ENCODE results near the gene STX8.
"Not testable (repeated sequence)": the region's sequence is repeated elsewhere in the genome, so short reads cannot be mapped to it uniquely, and the experiment has no call there.

STX8 gene

DNA sequence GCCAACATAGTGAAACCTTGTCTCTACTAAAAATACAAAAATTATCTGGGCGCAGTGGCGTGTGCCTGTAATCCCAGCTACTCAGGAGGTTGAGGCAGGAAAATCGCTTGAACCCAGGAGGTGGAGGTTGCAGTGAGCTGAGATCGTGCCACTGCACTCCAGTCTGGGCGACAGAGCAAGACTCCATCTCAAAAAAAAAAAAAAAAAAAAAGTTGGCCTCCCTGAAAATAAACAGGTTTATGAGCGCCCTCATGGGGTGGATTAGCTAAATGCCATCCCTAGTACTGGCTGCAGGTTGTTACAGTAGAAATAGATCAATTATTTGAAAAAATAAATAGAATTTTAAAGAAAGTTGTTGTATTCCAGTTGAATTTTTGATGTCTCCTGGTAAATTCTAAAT, 20.9 kb downstream of the STX8 start:
- DNase-seq: not testable (repeated sequence)

DNA sequence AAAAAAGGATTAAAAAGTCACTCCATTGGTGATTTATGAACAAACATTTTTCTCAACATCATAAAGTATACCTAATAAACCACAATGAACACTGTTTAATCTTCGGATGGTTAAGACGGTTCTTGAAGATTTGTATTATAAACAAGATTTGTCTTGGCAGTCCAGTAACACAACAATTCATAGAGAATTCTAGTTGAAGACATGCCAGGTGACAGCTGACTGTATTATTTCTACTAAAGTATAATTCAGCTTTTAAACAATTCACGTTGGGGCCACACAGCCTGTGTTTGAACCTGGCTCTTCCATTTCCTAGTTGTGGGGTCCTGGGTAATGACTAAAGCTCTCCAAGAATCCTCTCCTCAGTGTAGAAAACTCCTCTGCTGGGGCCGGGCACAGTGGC, 22.0 kb downstream of the STX8 start:
- no peak for DNase-seq

- DNase-seq: no peak
These were observed 22.4 kb downstream of the STX8 start for GRCh38 chr17:9553181-9553580.

- no peak for DNase-seq
These were observed 26.4 kb downstream of the STX8 start for GRCh38 chr17:9549215-9549614.

- no peak for DNase-seq
These were observed 31.4 kb downstream of the STX8 start for GRCh38 chr17:9544221-9544620.

DNA sequence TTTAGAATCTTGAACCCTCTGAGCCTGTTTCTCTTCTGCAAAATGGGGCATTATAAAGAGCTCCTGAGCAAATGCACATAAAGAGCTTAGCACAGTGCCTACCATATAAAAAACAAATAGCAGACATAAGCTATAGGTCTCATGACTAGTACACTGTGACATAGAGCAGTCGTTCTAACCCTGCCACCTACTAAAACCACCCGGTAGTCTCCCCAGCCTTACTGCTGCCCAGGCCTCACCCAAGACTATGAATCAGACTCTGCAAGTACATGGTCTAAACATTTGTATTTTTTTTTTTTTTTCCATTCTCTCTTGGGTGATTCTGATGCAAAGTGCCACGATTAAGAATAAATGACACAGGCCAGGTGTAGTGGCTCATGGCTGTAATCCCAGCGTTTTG, 33.9 kb downstream of the STX8 start:
- no peak for DNase-seq

DNA sequence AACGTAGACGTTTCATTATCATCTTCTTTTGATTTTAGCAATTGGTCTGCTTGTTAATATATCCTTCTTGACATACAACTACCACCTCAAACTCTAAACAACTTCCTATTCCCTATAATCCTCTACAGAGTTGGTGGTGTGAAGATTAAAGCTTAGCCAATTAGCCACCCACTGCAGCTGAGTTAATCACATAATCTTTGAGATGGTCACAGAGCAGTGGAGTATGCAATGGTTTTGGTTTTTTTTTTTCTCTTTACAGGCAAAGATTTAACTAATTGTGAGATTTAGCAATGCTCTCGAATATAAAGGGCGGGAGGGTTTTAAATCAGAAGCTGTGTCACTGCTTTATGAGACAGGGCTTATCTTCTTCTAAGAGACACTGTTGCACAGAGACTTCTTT, 37.0 kb downstream of the STX8 start:
- DNase-seq: no peak

- no peak for DNase-seq
These were observed 38.3 kb downstream of the STX8 start for GRCh38 chr17:9537177-9537776.

- DNase-seq: no peak
These were observed 39.6 kb downstream of the STX8 start for GRCh38 chr17:9536061-9536460.

- DNase-seq: no peak
These were observed 42.2 kb downstream of the STX8 start for GRCh38 chr17:9533441-9533840.

DNA sequence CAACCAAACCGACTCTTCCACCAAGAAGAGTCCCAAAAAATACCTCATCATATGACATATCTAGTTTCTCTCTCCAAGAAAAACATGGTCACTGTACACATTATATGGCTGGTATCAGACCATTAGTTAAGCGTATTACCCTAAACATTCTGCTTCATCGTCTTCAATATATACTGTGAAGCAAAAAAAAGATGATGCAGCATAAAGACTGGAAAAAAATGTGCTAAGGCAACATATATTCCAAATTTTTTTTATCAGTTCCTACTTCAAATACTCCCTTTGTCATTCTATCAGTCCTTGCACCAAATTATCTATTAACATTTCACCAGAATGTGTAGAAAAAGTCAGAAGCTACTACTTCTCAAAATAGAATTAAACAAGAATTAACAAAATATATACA, 42.9 kb downstream of the STX8 start:
- no peak for DNase-seq

GRCh38 chr17:9531034-9531433, 44.6 kb downstream of the STX8 start:
- DNase-seq: no peak

- no peak for DNase-seq
These were observed 46.5 kb downstream of the STX8 start for GRCh38 chr17:9529033-9529700.

GRCh38 chr17:9527788-9528187, 47.8 kb downstream of the STX8 start:
- no peak for DNase-seq

DNA sequence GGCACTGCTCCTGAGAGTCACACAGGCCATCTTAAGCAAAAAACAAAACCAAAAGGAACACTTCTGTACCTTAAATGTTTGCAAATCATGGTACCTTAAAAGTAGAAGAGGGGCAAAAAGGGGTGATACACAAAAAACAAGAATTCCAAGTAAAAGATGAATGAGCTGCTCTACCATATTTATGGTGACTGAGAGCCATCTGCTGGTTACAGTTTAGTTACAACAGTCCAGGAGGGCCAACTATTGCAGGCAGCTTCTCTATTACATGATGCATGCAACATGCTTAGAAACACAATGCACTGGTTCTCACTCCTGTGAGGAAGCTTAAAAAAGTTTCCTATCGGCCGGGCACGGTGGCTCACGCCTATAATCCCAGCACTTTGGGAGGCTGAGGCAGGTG, 53.5 kb downstream of the STX8 start:
- DNase-seq: peak; percentile 32

DNA sequence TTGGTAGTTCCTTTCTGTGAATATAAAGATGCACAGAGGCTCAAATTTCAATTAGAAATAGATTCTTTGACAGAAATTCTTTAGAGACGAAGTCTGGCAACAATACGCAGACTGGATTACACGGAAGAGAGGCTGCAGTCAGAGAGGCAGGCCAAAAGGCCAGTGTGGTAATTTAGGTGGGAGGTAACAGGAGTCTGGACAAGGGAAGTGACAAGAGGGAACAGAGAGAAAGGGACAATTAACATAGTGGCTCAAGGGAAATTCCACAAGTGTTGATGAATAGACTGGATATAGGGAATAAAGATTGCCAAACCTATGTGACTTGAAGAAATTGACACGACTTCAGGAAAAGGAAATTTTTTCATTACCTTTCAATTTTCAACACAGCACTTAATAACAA, 54.6 kb downstream of the STX8 start:
- DNase-seq: peak; percentile 3

DNA sequence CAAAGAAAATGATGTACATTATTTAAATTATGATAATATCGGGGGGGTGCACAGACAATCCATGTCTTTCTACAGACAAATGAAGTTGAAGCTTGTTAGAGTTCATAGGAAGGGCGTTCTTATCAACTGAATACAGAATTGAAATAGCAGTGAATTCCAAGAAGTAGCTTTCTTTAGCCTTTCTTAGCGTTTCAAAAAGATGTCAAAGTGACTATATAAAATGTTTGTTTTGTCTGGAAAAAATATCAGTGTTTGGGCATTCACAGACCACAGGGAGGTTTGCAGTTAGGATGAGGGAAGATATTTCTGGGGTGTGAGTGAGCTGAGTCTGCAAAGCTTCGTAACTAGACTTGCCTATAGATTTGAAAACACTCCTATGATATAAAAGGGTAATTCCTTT, 55.0 kb downstream of the STX8 start:
- DNase-seq: no peak

DNA sequence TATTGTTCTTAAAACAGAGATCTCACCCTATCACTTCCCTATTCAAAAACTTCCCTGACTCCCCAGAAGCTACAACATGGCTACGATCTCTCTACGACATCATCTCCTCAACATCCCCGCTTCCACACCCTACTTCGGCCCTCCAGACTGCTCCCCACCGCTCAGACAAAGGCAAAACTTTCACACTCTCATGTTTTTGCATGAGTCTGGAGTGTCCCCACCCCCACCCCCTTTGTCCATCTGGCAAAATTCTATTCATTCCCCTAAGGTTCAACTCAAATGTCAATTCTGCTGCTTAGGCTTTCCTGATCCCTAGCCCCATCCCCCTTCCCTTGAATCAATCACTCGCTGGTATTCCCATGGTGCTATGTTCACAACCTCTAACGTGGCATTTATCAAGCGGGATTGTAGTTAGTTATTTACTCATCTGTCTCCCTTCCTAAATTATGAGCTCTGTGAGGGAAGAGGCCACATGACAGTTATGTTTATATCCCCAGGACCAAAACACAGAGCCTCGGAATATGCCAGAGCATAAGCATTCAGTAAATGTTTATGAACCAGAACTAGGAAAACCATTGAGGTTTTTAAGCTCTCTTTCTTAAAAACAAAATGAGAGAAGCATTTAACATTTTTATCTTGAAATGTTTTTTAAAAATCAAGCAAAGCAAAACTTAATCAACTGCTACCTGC, 55.9 kb downstream of the STX8 start:
- DNase-seq: no peak

DNA sequence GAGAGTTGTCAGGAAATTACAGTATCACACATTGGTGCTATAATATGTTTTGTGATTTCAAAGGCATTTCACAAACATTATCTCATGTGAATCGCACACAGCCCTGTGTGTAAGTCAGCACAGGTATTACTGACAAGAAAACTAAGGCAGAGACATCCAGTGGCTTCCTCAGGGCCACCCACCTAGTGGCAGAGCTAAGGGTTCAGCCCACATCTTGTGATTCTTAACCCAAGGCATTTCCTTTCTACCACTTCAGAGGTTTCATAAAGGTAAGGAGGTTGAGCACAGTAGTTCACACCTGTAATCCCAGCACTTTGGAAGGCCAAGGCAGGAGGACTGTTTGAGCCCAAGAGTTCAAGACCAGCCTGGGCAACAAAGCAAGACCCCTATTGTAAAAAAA, 58.2 kb downstream of the STX8 start:
- no peak for DNase-seq

- no peak for DNase-seq
These were observed 62.4 kb downstream of the STX8 start for GRCh38 chr17:9513266-9513665.

- DNase-seq: no peak
These were observed 63.1 kb downstream of the STX8 start for GRCh38 chr17:9512323-9513168.

GRCh38 chr17:9509236-9509816, 66.3 kb downstream of the STX8 start:
- no peak for DNase-seq

DNA sequence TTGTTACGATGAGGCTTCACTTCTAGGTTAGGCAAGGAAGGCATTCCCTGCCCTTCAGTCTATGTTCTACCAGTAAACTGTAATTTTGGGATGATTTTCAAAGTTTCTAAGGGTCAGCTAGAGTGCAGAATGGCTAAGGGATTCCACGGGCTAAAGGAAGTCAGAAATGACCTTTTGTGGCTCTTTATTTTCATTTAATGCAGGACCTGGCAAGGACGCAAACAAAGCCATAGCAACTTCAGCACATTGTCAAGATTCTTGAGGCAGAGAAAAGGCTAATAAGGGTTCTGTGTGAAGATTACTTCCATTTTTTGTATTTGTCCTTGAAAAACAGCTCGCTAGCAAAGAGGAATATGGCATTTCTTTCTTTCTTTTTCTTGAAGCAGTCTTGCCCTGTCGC, 76.6 kb downstream of the STX8 start:
- DNase-seq: no peak
